ENCODE data around the gene MON2. TPM values are rescaled to one million over a fixed set of nuclear protein-coding genes. Genes with fewer than 3 reads are reported as not detected.

The MON2 gene
- total and polyA plus RNA-seq, 2 of the 13 experiments (the other 11 are each of a cell fraction or from before 2014, with no cell fraction given): 10.5 to 24.8 TPM

GRCh38 chr12:62631471-62632410, 165.1 kb downstream of the MON2 start (continued):
- no peak for TF ChIP-seq ELK4 (CRISPR knock-in tag; IDR thresholded peaks at IDR 0.05; ENCODE audit: borderline replicate concordance)
- TF ChIP-seq TERF1 (CRISPR knock-in tag; IDR thresholded peaks at IDR 0.05): no peak
- TF ChIP-seq ZNF501 (CRISPR knock-in tag; IDR thresholded peaks at IDR 0.05): peak; percentile 41; the same call in 1 of the 2 replicates
- TF ChIP-seq AFF4 (CRISPR knock-in tag; IDR thresholded peaks at IDR 0.05): no peak; the same call in 1 of the 2 replicates
- TF ChIP-seq NFYC (CRISPR knock-in tag; IDR thresholded peaks at IDR 0.05): no peak
- TF ChIP-seq ZNF7 (CRISPR knock-in tag; IDR thresholded peaks at IDR 0.05): no peak
- no peak for TF ChIP-seq DNMT3B (CRISPR knock-in tag; conservative IDR thresholded peaks at IDR 0.05)
- no peak for TF ChIP-seq KDM4B (CRISPR knock-in tag; IDR thresholded peaks at IDR 0.05)
- no peak for TF ChIP-seq MAFK (conservative IDR thresholded peaks at IDR 0.05 in 1 of 2, IDR thresholded peaks at IDR 0.05 in 1 of 2; ENCODE audit: low read length in 2 of 2)
- TF ChIP-seq ZFP91 (CRISPR knock-in tag; IDR thresholded peaks at IDR 0.05; ENCODE audit: borderline replicate concordance): peak; percentile 80; the same call in 1 of the 2 replicates
- TF ChIP-seq ZHX1 (CRISPR knock-in tag; IDR thresholded peaks at IDR 0.05; ENCODE audit: low read depth): no peak
- no peak for TF ChIP-seq DMTF1 (CRISPR knock-in tag; IDR thresholded peaks at IDR 0.05)
- peak; percentile 17; the same call in 1 of the 2 replicates for TF ChIP-seq ZNF773 (CRISPR knock-in tag; IDR thresholded peaks at IDR 0.05; ENCODE audit: borderline replicate concordance)
- no peak for TF ChIP-seq RFXANK (CRISPR knock-in tag; IDR thresholded peaks at IDR 0.05)
